ENCODE measurements around the gene COL20A1. TPM values are rescaled to one million over a fixed set of nuclear protein-coding genes. Genes with fewer than 3 reads are reported as not detected.

COL20A1 gene
- total RNA-seq, 1 experiment from 2014 or later = 2.3 TPM

DNA sequence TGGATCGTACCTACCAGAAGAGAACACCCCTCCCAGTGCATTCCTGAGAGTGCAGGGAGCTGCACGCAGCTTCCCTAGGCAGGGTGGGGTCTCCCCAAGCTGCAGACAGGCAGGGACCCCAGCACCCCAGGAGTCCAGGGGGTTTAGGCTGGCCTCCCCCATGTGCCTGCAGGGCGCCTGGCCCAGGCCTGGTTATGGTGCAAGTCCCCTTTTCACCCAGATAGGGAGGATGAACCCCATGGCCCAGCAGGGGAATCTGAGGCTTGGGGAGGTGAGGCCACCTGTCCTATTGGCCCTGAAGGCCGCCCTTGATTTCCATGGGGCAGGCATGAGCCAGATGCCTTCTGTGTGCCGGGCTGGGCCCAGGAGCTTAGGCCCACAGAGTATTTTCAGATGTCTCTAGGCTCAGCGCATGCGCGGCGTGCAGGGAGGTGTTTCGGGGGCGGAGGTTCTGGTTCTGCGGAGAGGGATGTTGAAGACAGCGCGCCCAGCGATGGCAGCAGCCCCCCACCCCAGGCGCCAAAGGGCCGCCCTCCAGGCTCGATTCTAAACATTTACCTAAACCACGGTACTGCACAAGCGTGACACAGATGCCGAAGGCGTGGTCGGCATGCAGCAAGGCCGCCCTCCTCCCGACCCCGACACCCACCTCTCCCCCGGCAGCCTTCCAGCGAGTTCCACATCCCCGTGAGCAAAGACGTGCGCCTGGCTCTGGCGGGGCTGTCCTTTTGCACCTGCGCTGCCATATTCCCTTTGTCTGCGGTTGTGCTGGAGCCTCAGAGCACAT, 29.4 kb downstream of the COL20A1 start:
- Histone ChIP-seq H4K20me1 (ENCODE audit: control insufficient read depth, insufficient read depth, insufficient read length) (no peaks in the 10 kb centered on the region), H3K4me2 (ENCODE audit: insufficient read depth, insufficient read length, low read length) (no peak overlapping the region), H2BK20ac (ENCODE audit: low read depth, low read length, poor library complexity, severe bottlenecking) (no peak overlapping the region), H4K91ac (ENCODE audit: insufficient read length, low read depth, low read length) (no peak overlapping the region), H2BK5ac (ENCODE audit: insufficient read length, low read length) (no peak overlapping the region), H3K79me2 (ENCODE audit: insufficient read depth, low read length) (no peaks in the 10 kb centered on the region), H3K4ac (ENCODE audit: low read depth, low read length) (no peak overlapping the region), H3K27me3 (ENCODE audit: insufficient read depth, low read length) (no peaks in the 10 kb centered on the region), H3K9ac (ENCODE audit: extremely low read depth, insufficient read length, low read length) (no peak overlapping the region), H3K23me2 (ENCODE audit: insufficient read length, low read depth, low read length, poor library complexity, severe bottlenecking) (no peaks in the 10 kb centered on the region), H3K9me3 (ENCODE audit: control insufficient read depth, low read depth, low read length) (no peaks in the 10 kb centered on the region), H3K14ac (ENCODE audit: insufficient read depth, low read length) (no peak overlapping the region), H4K5ac (ENCODE audit: insufficient read length, low read depth, low read length) (no peak overlapping the region), H3T11ph (ENCODE audit: low read length) (no peak overlapping the region), H3K56ac (ENCODE audit: insufficient read length, low read depth, low read length) (no peak overlapping the region), H2AK5ac (ENCODE audit: insufficient read length, low read length) (no peak overlapping the region), H2AFZ (ENCODE audit: low read length) (no peak overlapping the region), H2BK15ac (ENCODE audit: low read depth, low read length) (no peak overlapping the region), H4K8ac (replicated peaks; ENCODE audit: insufficient read length, low read depth, low read length) (no peak overlapping the region), H3K79me1 (ENCODE audit: insufficient read depth, low read depth, low read length, poor library complexity, severe bottlenecking) (no peaks in the 10 kb centered on the region), H3K18ac (ENCODE audit: insufficient read length, low read depth, low read length) (no peak overlapping the region), H3K27ac (ENCODE audit: insufficient read length, low read depth, low read length) (no peak overlapping the region), H3K4me1 (ENCODE audit: insufficient read depth, low read length) (no peaks in the 10 kb centered on the region), H2BK120ac (ENCODE audit: low read depth, low read length, poor library complexity, severe bottlenecking) (no peak overlapping the region), H3K23ac (ENCODE audit: insufficient read length, low read depth, low read length) (no peak overlapping the region), H2BK12ac (ENCODE audit: insufficient read length, low read depth, low read length) (no peak overlapping the region)
- no CpG with 5 or more reads among the region's 34 CpGs for WGBS (ENCODE audit: extremely low coverage, insufficient read length, low lambda C conversion rate)
- DNase-seq = no peak
- H3K36me3 Mint-ChIP-seq (ENCODE audit: insufficient read depth in 1 of 3, low read depth in 3 of 3) = no peaks in the 10 kb centered on the region
- no peak overlapping the region for H3K4me3 Mint-ChIP-seq
- no peaks in the 10 kb centered on the region for H3K9me3 Mint-ChIP-seq
- peaks cover 0 to 10% of the 10 kb centered on the region in 2 experiments; a peak in 2 of 4 replicates for H3K4me1 Mint-ChIP-seq
- TF ChIP-seq, protein P1, sequence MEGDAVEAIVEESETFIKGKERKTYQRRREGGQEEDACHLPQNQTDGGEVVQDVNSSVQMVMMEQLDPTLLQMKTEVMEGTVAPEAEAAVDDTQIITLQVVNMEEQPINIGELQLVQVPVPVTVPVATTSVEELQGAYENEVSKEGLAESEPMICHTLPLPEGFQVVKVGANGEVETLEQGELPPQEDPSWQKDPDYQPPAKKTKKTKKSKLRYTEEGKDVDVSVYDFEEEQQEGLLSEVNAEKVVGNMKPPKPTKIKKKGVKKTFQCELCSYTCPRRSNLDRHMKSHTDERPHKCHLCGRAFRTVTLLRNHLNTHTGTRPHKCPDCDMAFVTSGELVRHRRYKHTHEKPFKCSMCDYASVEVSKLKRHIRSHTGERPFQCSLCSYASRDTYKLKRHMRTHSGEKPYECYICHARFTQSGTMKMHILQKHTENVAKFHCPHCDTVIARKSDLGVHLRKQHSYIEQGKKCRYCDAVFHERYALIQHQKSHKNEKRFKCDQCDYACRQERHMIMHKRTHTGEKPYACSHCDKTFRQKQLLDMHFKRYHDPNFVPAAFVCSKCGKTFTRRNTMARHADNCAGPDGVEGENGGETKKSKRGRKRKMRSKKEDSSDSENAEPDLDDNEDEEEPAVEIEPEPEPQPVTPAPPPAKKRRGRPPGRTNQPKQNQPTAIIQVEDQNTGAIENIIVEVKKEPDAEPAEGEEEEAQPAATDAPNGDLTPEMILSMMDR (conservative IDR thresholded peaks at IDR 0.05) = no peak
- no peak overlapping the region; a peak in 1 of 7 replicates for H3K27ac Mint-ChIP-seq
- peaks cover 6% of the 10 kb centered on the region for H3K27me3 Mint-ChIP-seq (ENCODE audit: low read depth)

Data from H9 (cell line).